ENCODE results near the gene CCNL1.

The CCNL1 gene

DNA sequence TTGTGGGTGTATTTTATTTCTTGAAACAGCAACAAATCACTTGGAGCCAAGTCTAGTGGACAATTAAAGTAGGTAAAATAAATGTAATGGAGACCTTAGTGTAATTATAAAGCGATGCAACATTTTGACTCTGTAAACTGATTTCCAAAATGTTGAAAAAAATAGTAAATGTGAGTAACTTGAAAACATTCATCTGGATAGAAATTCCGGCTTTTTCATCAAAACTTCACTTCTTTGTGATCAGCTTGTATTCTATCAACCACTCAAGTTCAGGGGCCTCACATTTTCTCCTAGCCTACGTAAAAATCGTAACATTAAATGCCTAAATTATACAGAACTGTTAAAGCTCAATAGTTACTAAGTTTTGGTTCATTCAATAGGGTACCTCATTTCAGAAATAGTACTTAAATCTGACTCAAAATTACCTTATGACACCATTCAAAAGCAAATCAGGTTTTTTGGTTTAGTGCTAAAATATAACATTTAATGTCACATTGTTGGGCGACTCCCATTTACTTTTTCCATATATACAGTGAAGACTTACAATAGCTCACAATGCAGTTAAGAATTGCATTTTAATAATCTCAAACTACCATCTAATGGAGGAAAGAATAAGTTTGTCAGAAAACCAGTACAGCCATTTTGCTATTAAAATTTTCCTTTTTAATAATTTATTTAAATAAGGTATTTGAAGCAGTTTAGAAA, 12.7 kb downstream of the CCNL1 start:
- DNase-seq (ENCODE audit: extremely low read depth in 1 of 2, low read depth in 1 of 2), result no peak

DNA sequence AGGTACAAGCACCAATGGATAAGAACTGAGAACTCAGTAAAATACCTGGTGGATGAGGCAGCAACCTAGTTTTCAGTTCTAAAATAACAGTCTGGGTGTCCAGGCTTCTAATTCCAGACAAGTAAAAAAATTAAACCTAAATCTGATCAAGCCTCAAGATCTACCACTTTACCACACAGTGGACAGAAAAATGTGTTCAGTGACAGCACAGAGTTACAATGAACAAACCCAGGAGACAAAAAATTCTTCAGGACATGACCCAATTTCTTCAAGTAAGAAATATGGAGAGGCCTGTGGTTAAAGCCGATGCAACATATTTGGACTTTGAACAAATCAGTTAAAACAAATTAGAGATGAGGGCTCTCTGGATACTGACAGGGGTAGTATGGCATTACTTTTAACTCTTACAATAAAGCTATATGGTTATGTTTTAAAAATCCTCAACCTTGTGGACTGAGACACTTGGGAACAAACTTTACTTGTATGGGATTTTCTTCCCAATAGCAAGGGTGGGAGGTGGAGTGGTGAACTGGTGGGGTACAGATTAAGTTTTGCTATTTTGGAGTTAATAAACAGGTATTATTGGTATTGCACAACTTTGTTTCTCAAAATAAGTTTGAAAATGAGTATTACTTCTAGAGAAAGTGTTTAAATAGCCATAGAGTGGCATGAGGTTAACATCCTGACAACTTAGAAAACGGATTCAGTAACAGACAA, 14.2 kb downstream of the CCNL1 start:
- DNase-seq (ENCODE audit: extremely low read depth in 1 of 2, low read depth in 1 of 2), result no peak

DNA sequence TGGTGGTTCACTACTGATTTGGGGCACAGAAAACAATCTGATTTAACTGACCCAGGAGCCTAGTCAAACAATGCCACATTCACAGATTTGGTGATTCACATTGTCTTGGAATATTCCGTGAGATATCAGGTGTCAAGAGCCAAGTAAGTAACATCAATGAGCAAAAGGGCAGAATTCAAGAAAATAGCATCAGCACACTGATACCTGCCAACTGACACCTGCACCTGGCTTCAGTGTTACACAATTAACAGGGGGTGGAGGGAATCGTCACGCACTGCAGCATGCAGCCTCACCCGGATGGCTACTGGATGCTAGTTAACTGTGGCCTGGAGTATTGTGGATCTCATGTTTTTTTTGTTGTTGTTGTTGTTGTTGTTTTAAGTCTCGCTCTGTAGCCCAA, 17.6 kb downstream of the CCNL1 start:
- no peak for DNase-seq (ENCODE audit: extremely low read depth in 1 of 2, low read depth in 1 of 2)

DNA sequence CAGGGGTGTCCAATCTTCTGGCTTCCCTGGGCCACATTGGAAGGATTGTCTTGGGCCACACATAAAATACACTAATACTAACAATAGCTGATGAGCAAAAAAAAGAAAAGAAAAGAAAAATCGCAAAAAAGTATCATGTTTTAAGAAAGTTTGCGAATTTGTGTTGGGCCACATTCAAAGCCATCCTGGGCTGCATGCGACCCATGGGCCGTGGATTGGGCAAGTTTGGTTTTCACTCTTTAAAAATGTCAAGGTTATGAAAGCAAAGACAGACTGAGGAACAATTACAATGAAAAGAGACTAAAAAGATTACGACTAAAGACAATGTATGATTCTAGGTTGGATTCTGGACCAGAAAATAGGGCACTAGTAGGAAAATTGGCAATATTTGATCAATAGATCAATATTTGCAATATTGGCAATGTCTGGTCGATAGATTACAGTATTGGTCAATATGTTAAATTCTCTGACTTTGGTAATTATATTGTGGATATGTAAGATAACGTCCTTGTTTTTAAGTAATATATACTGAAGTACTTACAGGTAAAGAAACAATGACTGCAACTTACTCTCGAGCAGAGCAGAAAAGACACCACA, 19.9 kb downstream of the CCNL1 start:
- no peak for DNase-seq (ENCODE audit: extremely low read depth in 1 of 2, low read depth in 1 of 2)

DNA sequence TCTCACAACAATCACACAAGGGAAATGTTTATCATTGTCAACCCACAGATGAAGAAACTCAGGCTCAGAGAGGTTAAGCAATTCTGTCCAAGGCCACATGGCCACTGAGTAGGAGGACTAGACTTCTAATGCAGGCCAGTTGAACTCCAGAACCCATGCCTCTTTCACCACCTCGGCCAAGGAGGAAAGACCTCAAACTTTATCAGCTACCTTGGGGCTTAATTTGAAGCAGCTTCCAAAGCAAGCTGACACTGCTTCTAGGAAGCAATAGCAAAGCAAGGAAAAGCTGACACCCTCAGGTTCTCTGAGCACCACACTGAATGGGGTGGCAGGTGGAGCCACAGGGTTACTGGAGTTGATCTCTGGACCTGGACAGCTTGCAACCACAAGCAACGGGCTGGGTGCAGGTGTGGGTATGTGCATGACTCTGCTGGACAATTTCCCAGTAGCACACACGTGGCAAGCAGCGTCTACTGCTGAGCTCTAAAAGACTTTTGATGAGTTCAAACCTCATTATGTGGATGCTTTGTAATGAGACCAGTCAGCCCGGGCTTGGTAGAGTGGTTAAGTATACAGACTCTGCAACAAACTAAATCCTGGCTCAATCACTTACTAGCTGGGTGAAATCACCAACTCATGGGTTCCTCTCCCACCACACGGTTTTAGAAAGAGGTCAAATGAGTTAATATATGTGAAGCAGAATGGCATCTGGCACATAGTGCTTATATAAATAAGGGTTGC, 23.1 kb downstream of the CCNL1 start:
- no peak for DNase-seq (ENCODE audit: extremely low read depth in 1 of 2, low read depth in 1 of 2)

DNA sequence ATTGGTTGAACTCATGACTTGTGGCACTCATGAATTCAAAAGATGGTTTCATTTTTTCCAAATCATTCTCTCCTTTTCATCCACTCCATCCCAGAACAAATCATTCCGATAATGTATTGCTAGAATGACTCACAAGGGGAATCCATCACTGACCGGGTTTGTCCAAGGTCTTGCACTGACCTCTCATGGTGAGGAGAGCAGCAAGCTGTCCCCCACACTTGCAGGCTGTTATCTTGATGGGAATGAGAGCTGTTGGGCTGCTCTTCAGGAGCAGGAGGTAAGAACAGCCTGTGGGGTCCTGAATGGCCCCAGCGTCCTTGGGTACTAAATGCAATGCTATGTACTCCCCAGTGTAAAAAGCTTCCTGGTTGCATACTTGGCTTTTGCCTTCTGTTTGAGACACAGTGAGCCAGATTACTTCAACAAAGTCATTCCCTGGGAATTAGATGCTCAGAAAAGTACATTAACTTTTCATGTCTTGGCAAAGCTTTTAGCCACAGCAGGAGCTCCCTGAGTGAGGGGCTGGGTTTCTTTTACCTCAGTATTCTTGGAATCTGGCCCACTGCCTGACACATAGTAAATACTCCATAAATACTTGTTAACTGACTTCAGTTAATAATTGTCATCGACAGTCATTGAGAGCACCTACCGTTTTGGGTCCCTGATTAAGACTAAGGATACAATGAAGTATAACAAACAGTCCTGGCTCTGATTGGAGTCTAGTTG, 24.1 kb downstream of the CCNL1 start:
- DNase-seq (ENCODE audit: extremely low read depth in 1 of 2, low read depth in 1 of 2), result no peak

DNA sequence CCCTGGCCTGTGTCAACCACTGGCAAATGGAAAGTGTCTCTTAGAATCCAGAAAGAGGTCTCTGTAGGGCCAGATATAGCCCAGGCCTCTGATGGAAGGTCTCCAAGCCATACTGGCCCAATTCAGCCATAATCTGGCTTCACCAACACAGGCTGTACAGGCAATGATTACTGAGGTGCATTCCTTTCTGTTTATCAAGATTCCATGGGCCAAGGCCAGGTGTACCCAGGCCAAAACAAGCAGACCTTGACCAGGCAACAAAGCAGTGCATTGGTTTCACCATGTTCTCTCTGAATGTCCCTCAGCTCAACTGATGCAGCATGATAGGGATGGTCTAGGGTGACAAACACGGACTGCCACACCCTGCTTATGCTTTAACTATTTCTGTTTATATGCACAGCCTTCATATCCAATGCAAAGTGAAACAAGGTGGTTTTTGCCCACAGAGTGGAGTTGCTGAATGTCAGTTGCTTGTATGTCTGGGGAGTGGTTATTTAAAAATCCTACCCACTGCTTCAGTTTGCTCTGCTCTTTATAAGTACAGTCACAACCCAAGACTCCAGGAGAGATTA, 25.2 kb downstream of the CCNL1 start:
- DNase-seq (ENCODE audit: extremely low read depth in 1 of 2, low read depth in 1 of 2), result no peak

DNA sequence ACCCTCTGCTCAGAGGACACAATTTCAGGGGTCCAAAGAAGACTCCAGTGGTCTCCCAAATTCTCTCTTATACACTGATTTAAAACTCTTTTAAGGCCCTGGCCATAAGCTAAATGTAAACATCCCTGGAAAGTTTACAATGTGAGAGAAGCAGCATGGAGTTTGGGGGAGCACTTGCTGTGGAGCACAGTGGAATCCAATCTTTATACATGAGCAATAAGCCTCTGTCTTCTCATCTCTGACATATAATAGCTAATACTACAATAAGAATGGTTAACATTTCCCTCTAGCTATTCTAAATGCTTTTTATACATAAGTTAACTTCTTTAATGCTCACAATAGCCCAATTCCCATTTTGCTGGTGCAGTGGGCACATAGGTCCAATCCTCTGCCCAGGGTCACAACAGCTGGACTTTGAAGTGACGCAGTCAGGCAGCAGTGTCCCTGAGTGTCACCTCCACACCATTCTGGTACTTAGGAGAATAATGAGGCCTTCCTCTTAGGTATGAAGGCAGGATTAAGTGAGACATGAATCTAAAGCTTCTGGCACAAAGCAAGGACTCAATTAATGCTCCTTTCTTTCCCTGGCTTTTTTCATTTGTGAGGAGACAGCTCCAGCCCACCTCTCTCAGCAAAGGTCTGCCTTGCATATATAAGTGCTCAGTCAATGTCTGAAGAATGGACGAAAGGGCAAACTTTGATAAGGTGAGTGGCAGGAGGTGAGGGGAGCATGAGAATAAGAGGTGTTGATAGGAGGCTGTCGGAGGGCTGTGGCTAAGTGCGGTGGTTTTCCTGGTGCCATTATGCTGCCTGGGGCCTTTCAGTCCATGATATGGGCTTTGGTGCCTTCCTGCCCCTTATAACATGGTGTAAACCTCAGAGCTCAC, 26.3 kb downstream of the CCNL1 start:
- DNase-seq (ENCODE audit: extremely low read depth in 1 of 2, low read depth in 1 of 2), result no peak

DNA sequence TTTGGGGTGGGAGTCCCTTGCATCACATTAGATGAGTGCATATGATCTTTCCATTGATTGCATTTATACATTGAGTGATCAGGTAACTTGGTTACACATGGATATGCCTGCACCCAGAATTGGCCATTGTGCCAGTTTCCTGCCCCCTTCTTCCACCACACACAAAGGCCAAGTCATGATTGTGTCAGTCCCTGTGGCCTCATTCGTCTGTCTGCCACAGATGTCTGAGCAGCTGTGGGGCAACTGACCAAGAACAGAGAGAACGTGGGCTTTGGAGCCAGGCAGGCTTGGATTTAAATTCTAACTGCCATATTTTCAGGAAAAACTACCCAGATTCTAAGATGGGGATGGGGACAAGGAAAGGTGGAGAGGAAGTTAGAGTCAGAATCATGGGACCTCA, 27.0 kb downstream of the CCNL1 start:
- DNase-seq (ENCODE audit: extremely low read depth in 1 of 2, low read depth in 1 of 2), result no peak

DNA sequence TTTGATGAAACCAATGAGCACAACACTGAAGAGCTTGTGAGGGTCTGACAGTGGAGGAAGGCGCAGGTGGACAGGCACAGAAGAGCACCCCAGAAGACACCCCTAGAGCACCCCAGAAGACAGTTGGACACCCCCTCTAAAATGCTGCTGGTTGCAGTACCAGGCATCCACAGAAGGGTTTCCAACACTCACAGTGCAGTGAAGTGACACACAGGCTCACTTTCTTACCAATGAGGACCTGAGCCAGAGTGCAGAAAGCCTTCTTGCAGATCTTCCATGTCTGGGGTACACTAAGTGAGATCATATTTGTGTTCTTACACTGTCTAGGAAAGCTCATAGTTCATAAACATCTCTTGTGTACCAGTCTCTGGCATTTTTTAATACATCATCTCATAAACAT, 27.6 kb downstream of the CCNL1 start:
- no peak for DNase-seq (ENCODE audit: extremely low read depth in 1 of 2, low read depth in 1 of 2)

DNA sequence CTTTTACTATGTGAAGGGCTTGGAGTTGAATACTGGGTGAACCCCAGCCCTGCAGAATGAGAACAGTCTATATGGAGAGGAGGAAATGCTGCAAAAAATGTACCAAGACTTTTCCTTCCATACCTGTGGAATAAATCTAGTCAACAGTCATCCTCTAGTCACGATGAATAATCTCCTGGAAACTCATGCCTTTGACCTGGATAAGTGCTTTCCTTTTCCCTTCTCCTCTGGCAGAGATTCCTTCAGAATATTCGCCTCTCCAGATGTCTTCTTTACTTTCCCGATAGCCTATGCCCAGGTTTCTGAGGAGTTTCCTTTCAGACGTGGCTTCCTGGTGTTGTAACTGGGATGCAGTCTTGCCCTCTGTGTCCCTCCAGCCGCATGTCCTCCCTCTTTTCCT, 28.1 kb downstream of the CCNL1 start:
- no peak for DNase-seq (ENCODE audit: extremely low read depth in 1 of 2, low read depth in 1 of 2)

DNA sequence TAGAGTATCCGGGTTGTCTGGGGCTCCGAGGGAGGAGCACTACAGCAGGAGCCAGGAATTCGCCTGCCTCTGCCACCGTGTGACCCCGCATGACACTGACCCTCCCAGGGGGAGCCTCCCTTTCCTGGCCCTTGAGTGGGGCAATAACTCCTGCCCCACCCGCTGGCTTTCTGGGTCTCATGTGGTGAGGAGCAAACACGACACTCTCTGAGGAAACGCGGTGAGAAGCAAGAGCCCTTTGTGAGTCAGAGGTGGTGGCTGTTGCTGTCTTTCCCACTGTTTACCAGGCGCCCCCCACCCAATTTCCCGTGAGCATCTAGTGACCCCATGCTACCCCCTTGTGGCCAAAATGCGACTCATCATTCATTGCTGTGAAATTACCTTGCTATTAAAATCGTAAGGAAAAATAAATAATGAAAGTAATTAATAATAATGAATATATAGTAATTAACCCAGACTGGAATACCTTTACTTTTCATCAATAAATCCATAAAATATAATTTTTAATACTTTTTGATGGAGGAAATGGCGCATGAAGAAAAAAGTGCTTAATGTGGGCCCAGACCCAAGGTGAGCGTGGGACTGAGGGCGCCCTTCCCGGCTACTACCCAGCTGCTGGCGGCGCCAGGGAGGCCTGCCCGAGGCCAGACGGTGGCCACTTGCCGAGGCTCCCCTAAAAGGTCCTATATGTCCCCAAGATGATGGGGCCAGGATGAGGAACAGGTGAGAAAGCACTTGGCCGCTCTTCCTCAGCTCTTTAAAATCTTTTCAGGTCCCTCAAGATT, 29.3 kb downstream of the CCNL1 start:
- DNase-seq (ENCODE audit: extremely low read depth in 1 of 2, low read depth in 1 of 2), result peak in 1 of 2 donors; percentile 55

DNA sequence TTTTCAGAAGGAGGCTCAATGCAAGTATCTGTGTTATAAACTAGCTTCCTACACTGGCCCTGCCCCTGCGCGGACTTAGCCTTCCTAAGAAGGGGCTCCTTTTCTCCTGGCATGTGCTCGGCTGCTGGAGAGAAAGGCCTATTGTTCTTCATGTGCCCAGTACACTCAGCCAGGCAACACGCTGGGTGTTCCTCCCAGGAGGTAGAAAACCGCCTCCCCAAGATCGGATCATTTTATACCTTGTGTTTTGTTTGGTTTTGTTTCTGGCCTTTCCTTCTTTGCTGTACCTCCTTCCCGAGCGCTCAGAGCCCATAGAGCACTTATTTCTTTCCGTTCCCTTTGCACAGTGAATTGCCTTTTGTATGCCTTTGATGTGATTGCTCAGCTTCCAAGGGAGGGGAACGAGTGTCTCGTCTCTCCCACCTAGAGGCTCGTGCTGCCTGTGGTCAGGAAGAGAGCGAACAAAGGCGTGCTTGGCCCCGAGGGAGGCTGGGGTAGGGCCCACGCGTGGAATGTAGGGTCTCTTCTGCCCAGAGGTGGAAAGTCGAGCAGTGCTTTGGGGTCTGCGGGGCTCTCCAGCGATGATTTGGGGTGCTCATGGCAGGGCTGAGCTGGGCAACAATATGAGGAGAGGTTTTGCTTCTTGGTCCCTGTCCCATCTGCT, 30.0 kb downstream of the CCNL1 start:
- no peak for DNase-seq (ENCODE audit: extremely low read depth in 1 of 2, low read depth in 1 of 2)

DNA sequence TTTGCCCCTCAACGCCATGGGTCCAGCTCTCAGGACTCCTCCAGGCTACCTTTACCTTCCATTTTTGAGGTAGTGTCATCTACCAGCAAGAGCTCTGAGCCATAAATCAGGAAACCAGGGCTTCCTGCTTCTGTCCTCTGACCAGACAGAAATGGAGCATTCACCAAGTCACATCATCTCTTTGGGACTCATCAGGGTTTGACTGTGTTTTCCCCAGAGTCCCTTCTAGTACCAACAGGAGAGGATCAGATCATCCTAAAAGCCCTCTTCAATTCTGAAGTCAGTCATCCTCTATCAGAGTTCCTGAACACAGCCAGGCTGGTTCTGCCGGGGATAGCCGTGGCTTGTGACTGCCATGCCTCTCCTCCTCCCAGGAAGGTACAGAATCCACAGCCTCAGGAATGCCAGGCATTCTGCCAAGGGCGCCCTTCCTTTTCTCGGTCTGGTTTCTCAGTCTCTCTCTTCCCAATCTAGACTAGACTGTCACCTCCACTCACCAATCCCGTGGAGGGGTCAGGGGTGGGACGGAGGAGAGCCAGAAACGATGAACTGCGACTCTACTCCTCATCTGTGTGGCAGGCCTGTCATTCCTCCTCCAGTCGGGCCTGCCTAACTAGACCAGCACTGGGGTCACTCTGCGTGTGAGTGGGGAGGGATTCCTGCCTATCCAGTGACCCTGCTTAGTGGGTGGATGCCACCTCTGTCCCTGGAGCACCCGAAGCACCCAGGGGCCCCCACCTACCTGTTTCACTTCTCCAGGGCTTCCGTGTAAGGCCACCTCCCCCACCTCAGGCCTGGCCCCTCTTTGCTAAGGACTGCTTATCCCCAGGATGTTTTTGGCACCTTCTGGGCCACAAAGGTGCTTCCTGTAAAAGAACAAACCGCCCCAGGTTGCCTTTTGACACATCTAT, 30.9 kb downstream of the CCNL1 start:
- peak in 1 of 2 donors; percentile 37 for DNase-seq (ENCODE audit: extremely low read depth in 1 of 2, low read depth in 1 of 2)

DNA sequence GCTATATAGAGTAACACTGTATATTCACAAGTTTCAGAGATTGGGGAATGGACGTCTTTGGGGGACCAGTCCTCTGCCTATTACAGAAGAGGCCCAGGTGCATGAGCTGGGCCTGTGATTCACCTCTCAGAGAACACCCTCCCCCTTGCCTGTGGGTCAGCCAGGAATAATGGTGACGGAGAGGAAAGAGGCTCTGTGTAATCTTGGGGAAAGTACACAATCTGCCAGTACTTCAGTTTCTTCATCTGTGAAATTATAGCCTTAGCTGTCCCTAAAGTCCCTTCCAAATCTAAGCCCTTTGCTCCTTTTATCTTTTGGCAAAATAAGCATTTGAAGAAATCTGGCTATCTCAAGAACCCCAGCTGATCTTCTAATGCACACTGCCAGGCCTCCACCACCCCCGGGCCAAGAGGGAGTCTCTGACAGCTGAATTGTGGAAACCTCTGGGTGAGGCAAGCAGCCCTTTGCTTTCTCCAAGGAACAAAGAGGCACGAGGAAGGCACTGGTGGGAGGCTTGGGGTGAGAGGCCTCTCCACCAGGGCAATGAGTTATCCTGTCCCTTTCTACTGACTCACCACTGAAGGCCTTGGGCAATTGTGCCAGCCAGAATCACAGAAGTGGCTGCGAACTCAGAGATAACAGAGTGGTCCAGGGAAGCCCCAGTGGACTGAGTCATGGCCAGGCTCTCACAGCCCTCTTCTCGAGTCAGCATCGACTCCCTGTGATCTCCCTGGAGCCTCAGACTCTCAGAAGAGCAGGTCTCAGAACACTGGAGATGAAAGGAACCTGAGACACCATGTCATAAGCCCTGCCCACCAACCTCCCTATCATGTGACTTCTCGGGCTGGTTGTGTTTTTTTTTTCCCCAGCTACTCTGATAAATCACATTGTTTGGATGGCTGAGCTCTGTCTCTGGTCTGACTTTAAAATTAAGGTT, 31.8 kb downstream of the CCNL1 start:
- peak; percentile 45 to 84 for DNase-seq (ENCODE audit: extremely low read depth in 1 of 2, low read depth in 1 of 2)

DNA sequence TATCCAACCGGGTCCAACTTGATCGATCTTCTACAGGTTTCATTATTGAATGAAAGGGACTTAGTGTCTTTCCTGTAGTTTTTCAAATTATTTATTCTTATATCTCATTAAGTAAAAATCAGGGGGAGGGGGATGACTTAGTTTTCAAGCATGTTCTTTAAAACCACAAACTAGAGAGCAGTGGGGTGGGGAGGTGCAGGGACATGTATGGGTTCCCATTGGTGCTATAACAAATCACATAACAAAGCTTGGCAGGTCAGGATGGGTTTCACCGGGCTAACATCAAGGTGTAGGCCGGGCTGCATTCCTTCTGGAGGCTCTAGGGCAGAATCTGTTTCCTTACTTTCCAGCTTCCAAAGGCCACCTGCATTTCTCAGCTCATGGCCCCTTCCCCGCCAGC, 32.7 kb downstream of the CCNL1 start:
- DNase-seq (ENCODE audit: extremely low read depth in 1 of 2, low read depth in 1 of 2), result no peak

All from stimulated activated CD8-positive, alpha-beta memory T cell treated with anti-CD3 and anti-CD28 coated beads, Interleukin-7, amount 100 ng/mL, for 48 hours (primary cell).